Smooth muscle cell (in vitro differentiated cells): Measurements from ENCODE around the gene INPP5D. TPM values are rescaled to one million over a fixed set of nuclear protein-coding genes. Genes with fewer than 3 reads are reported as not detected.

ENCODE experiments used
- DNase-seq: peaks from one replicate; lab custom pipeline; 2025; ENCODE audit not compliant: unreplicated experiment; lab: John Stamatoyannopoulos, UW
- H2AFZ ChIP-seq: fragments of 200-600 bp; sonication (generic); 2 replicates; pipeline ENCODE4 v1.6.0; 2016; ENCODE audit warnings: antibody characterized with exemption, low read depth, mild to moderate bottlenecking
- H3F3A ChIP-seq: fragments of 200-600 bp; sonication (generic); 2 replicates; pipeline ENCODE4 v1.6.0; 2017; ENCODE audit warnings: antibody characterized with exemption, low read depth
- H3K27ac ChIP-seq: fragments of 200-600 bp; sonication (generic); 2 replicates; pipeline ENCODE4 v1.5.1; 2016; ENCODE audit warnings: low read depth, mild to moderate bottlenecking
- H3K27me3 ChIP-seq: fragments of 200-600 bp; sonication (generic); 2 replicates; pipeline ENCODE4 v1.6.1; 2016; ENCODE audit warnings: low read depth, mild to moderate bottlenecking
- H3K36me3 ChIP-seq: fragments of 200-600 bp; sonication (generic); 2 replicates; pipeline ENCODE4 v1.5.1; 2016; ENCODE audit warnings: low read depth
- H3K4me1 ChIP-seq: fragments of 200-600 bp; sonication (generic); 2 replicates; pipeline ENCODE4 v1.5.1; 2016; ENCODE audit warnings: low read depth
- H3K4me2 ChIP-seq: fragments of 200-600 bp; sonication (generic); 2 replicates; pipeline ENCODE4 v1.6.0; 2016; ENCODE audit warnings: mild to moderate bottlenecking
- H3K4me3 ChIP-seq: fragments of 200-600 bp; sonication (generic); 2 replicates; pipeline ENCODE4 v1.5.1; 2016; ENCODE audit warnings: mild to moderate bottlenecking
- H3K79me2 ChIP-seq: fragments of 200-600 bp; sonication (generic); 2 replicates; pipeline ENCODE4 v1.6.0; 2016; ENCODE audit warnings: low read depth, mild to moderate bottlenecking
- H3K9ac ChIP-seq: fragments of 200-600 bp; sonication (generic); 2 replicates; pipeline ENCODE4 v1.6.0; 2016; ENCODE audit warnings: low read depth
- H3K9me3 ChIP-seq: fragments of 200-600 bp; sonication (generic); replicated peaks from 2 replicates; pipeline ENCODE4 v1.5.1; 2016; ENCODE audit warnings: low read depth
- H4K20me1 ChIP-seq: fragments of 200-600 bp; sonication (generic); 2 replicates; pipeline ENCODE4 v1.6.0; 2016; ENCODE audit warnings: low read depth
- CTCF ChIP-seq: fragments of 200-600 bp; sonication (generic); IDR thresholded peaks from 2 replicates; pipeline ENCODE4 v1.5.1; 2017; ENCODE audit warnings: borderline replicate concordance, mild to moderate bottlenecking, antibody characterized with exemption; ENCODE audit not compliant: insufficient read depth, poor library complexity, severe bottlenecking
- WGBS: methylation state at CpG from one replicate; pipeline ENCODE4 v1.1.7; 2016; ENCODE audit warnings: low lambda C conversion rate; 5-methylcytosine and 5-hydroxymethylcytosine counted together
- polyA plus RNA-seq: library from polyadenylated mRNA; unstranded; fragments of >200 nt; fragmentation: Nextera tagmentation; extraction: Ambion mirVana; gene quantifications from 2 replicates; pipeline ENCODE4 v1.2.1, GENCODE V29; 2016
- total RNA-seq: library from RNA; depleted of rRNA; stranded (reverse); fragments of >200 nt; gene quantifications from 2 replicates; pipeline ENCODE4 v1.2.3, GENCODE V29; 2014

The INPP5D gene
- total and polyA plus RNA-seq, 2 experiments from 2014 or later, result 5.6 to 17.8 TPM

GRCh38 chr2:233081232-233081730, 21.1 kb downstream of the INPP5D start:
- TF ChIP-seq CTCF, result no peak
- Histone ChIP-seq H4K20me1 (no peaks in the 10 kb centered on the region), H3K9me3 (no peaks in the 10 kb centered on the region), H3K4me3 (no peak overlapping the region), H3K9ac (no peak overlapping the region), H3F3A (no peaks in the 10 kb centered on the region), H3K79me2 (no peaks in the 10 kb centered on the region), H2AFZ (no peak overlapping the region), H3K27ac (no peak overlapping the region), H3K4me1 (peaks cover 8% of the 10 kb centered on the region), H3K36me3 (no peaks in the 10 kb centered on the region), H3K4me2 (no peak overlapping the region), H3K27me3 (no peaks in the 10 kb centered on the region)
- no peak for DNase-seq
- 91% methylated on average over 9 of the region's 9 CpGs for WGBS

- WGBS, result 93% methylated on average over 13 of the region's 13 CpGs
- Histone ChIP-seq H3K27ac (no peak overlapping the region), H3K79me2 (no peaks in the 10 kb centered on the region), H3K4me1 (peaks cover 8% of the 10 kb centered on the region), H3K27me3 (no peaks in the 10 kb centered on the region), H3K4me2 (no peak overlapping the region), H3K36me3 (no peaks in the 10 kb centered on the region), H4K20me1 (no peaks in the 10 kb centered on the region), H3F3A (no peaks in the 10 kb centered on the region), H3K9me3 (no peaks in the 10 kb centered on the region), H3K4me3 (no peak overlapping the region), H2AFZ (no peak overlapping the region), H3K9ac (no peak overlapping the region)
- no peak for TF ChIP-seq CTCF
- no peak for DNase-seq
These were observed 21.6 kb downstream of the INPP5D start for GRCh38 chr2:233081731-233082221.

GRCh38 chr2:233082222-233082930, 22.2 kb downstream of the INPP5D start:
- H3F3A ChIP-seq, result no peaks in the 10 kb centered on the region
- no peak overlapping the region for H3K4me2 ChIP-seq
- WGBS, result 88% methylated on average over 11 of the region's 11 CpGs
- no peak overlapping the region for H2AFZ ChIP-seq
- H3K27me3 ChIP-seq, result no peaks in the 10 kb centered on the region
- H3K9me3 ChIP-seq, result no peaks in the 10 kb centered on the region
- H3K9ac ChIP-seq, result no peak overlapping the region
- H3K36me3 ChIP-seq, result no peaks in the 10 kb centered on the region
- peaks cover 8% of the 10 kb centered on the region for H3K4me1 ChIP-seq
- H4K20me1 ChIP-seq, result no peaks in the 10 kb centered on the region
- no peak for TF ChIP-seq CTCF
- no peaks in the 10 kb centered on the region for H3K79me2 ChIP-seq
- H3K4me3 ChIP-seq, result no peak overlapping the region
- no peak for DNase-seq
- no peak overlapping the region for H3K27ac ChIP-seq
